Fibroblast of peridontal ligament (primary cell): ENCODE data around the gene ABCB1.
A peak's percentile ranks its signal among the peaks of the same experiment; 100 is the strongest.

ENCODE experiments used
- DNase-seq: peaks from one replicate; pipeline ENCODE4 v3.0.0-alpha.2; 2010; ENCODE audit errors: extremely low read depth

Gene ABCB1

GRCh38 chr7:87513735-87514335 is 86.8 kb downstream of the ABCB1 start:
- no peak for DNase-seq

GRCh38 chr7:87512906-87513305 is 87.8 kb downstream of the ABCB1 start:
- DNase-seq: peak; percentile 16

DNA sequence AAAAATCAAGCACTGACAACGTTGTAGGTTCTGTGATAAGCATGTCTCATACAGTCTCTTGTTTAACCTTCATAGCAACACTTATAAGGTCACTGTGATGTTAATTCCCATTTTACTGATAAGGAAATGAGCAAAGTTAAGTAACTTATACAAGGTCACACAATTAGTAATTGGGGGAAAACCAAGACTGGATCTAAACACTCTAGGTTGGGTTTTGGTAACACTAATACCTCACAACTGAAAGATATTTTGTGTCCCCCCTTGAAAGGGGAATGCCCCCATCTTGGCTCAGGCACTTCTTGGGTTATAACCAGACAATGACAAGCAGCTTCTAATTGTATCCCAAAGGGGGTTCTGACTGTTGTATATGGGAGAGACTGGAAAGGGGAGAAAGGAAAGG is 89.2 kb downstream of the ABCB1 start:
- no peak for DNase-seq

DNA sequence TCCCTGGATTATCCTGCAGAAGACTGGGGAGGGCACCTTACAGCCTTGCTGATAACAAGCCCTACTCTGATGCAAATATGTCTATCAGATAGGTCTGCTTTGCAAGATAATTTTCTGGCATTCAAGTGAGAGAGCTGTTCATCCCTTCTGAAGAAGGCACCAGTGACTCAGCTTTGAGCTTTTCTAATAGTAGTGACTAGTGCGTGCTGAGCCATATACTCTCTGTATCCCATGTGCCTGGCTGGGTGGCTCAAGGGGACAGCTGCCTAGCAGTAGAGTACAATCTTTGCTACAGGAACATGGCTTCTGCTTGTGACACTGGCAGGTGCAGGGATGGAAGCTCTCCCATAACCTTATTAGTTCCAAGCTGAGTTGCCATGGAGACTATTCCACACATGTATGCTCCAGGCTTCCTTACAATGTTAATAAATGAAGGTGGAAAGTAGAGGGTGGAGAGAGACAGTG is 90.2 kb downstream of the ABCB1 start:
- DNase-seq: no peak

DNA sequence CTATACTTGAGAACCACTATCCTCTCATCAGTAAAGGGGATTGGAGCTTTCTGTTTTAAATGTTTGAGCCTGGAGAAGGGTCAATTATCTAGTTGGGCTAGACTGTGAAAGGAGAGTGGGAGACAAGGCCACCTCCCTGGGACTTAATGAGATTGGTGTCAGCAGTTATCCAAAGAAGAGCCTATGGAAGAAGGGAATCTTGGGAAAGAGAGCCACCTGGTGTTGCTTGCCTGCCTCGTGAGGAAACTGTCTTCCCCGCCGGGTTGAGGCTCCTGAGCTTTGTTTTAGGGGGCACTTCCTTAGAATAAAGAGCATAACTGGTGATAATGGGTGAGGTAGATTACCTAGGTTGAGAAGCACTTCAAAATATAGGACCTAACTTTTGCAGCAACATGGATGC is 93.2 kb downstream of the ABCB1 start:
- no peak for DNase-seq

DNA sequence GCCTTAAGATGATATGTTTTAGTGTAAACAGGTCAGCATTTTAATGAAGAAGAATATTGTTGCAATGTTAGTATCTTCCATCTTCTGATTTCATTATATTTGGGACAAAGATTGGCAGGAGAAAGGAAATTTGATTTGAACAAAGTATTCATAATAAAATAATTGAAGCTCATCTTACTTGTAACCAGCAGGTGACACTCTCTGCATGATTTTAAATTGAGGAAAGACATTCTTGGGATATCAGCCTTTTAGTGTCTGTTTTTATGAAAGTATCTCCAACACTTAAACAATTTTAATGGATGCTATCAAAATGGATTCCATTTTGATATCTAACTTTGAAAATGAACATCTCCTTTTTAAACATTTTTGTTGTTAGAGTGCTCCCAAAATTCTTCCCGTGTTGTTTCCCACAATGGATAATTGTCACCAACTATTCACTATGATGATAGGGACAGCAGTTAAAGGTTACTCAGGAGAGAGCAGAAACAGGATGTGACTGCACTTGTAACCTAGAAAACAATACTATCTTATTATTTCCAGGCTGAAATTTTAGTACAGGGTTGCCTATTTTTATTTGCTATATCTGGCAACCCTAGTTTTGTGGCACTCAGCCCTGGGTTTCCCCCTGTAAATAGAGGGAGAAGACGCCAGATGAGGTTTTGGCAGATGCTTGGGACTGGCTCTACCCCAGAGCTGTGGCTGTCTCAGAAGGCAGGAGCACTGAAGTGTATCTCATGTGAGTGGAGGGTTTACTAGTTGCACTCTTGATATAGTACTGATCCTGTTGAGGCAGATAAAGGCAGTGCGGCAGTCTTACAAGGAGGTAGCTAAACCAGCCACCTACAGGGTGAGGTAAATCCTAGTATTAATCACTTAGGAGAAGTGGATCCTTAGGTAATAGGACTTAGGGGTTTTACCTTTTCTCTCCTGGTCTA is 94.2 kb downstream of the ABCB1 start:
- DNase-seq: peak; percentile 63

DNA sequence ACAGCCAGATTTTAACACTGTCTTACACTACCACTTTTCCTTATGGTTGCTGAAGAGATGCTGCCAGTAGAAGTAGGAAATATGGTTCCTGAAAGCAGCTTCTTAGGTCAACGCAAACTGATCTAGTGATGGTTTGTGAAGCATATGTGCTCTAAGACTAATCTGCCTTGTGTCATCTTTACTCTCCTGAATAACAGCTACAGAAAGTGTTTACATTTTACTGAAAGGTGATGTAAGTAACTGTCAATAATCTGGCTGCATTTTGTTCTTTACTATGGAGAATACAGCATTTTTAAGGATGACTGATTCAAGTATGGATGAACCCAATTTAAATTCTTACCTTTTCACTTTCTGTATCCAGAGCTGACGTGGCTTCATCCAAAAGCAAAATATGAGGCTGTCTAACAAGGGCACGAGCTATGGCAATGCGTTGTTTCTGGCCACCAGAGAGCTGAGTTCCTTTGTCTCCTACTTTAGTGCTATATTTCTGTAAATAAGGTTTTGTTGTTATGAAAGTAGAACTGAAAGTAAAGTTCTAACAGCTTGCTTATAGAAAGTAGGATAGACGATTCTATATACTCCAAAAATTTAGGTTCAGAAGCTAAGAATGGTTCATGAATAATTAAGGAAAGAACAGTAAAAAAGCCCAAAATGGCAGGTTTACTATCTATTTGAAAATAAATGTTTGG is 95.0 kb downstream of the ABCB1 start:
- no peak for DNase-seq

DNA sequence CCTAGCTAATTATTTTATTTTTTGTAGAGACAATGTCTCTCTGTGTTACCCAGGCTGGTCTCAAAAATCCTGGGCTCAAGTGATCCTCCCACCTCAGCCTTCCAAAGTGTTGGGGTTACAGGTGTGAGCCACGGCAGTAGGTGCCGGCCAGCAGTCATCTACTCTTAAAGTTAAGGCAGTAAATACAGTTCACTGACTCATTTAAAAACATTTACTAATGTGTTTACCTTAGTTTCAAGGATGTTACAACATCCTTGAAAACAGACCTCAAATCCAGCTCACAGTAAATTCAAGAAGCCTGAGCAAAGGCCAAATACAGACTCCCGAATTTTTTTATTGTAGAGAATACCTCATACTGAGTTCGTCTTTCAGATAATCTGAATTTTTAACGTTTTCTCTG is 95.6 kb downstream of the ABCB1 start:
- DNase-seq: peak; percentile 9

- no peak for DNase-seq
Observed at GRCh38 chr7:87499494-87499893, 101.2 kb downstream of the ABCB1 start.

DNA sequence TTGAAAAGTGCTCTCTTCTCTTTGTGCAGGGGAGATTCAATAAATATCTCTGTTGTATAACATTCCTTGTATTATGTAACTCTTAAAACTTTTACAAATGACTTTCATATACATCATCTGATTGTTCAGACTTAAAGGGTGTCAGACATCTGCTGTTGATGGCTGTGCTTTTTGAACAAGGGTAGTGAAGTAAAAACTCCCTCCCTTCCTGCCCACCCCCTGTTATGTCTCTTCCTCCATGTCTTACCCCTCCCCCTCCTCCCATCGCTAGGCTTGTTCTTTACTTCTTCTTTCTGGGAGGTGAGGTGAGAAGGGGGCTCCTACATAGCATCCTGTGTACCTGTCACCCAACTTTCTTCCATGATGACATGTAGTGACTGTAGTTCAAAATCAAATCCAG is 101.8 kb downstream of the ABCB1 start:
- DNase-seq: no peak

- DNase-seq: no peak
Observed at GRCh38 chr7:87497482-87497881, 103.2 kb downstream of the ABCB1 start.

GRCh38 chr7:87495366-87495765 is 105.3 kb downstream of the ABCB1 start:
- no peak for DNase-seq

- no peak for DNase-seq
Observed at GRCh38 chr7:87494454-87494853, 106.2 kb downstream of the ABCB1 start.

- DNase-seq: no peak
Observed at GRCh38 chr7:87483131-87483530, 117.6 kb downstream of the ABCB1 start.

GRCh38 chr7:87482115-87482514 is 118.6 kb downstream of the ABCB1 start:
- DNase-seq: no peak

- DNase-seq: peak; percentile 8
Observed at GRCh38 chr7:87480386-87480785, 120.3 kb downstream of the ABCB1 start.

- no peak for DNase-seq
Observed at GRCh38 chr7:87479951-87480350, 120.7 kb downstream of the ABCB1 start.

DNA sequence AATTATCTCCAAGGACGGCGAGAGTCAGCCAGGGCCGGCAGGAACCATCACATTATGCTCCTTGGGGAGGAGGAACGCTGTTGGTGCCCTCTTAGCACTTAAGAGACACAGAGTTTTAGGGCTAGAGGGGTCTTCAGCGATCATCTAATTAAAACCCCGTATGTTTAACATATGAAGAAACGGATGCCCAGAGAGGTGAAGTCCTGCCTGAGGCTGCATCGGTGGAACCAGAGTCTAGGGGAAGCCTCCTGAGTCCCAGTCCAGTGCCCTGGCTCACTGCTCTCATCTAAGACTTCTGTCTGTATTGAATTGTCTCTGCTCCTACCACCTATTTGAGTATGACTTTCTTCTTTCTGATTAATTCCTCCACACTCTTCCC is 124.5 kb downstream of the ABCB1 start:
- DNase-seq: no peak

DNA sequence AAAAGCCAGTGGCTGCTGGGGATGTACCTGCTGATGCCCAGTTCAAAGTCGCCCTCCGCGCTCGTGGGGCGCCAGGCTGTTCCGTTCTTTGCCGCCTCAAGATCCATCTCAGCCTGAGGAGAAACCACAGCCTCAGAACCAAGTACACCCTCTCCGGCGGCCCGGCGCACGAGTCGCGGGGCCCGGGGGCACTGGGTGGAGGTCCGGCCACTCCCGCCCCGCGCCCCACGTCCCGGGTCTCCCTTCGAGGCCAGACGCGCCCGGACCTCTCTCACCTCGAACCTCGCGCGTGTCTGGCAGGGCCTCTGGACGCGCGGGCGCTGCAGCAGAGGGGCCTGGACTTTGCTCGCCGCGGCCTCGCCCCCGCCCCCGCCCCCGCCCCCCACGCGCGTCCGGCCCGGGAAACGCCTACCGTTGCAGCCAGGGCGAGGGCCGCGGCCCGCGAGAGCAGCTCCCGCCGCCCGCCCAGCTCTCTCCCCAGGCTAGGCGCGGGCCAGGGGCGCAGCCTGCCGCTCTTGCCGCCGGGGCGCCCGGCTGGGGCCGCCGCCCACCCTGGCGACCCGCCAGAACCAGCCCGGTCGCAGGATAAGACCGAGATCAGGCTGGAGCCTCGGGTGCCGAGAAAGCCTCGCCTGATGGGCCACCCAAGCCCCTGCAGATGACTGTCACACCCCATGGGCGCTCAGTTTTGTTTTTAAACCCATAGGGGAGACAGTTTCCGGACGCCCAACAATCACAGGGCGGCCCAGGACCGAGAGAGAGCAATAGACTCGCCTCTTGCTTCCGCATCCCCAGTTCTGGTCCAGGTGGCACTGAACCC is 125.1 kb downstream of the ABCB1 start, which contains the start of gene ABCB4:
Gene ABCB4, minus strand, starts transcription at position 322 of the 820 bp plus-strand sequence. Its CDS starts 215 bp downstream, at position 107.
- DNase-seq: no peak

DNA sequence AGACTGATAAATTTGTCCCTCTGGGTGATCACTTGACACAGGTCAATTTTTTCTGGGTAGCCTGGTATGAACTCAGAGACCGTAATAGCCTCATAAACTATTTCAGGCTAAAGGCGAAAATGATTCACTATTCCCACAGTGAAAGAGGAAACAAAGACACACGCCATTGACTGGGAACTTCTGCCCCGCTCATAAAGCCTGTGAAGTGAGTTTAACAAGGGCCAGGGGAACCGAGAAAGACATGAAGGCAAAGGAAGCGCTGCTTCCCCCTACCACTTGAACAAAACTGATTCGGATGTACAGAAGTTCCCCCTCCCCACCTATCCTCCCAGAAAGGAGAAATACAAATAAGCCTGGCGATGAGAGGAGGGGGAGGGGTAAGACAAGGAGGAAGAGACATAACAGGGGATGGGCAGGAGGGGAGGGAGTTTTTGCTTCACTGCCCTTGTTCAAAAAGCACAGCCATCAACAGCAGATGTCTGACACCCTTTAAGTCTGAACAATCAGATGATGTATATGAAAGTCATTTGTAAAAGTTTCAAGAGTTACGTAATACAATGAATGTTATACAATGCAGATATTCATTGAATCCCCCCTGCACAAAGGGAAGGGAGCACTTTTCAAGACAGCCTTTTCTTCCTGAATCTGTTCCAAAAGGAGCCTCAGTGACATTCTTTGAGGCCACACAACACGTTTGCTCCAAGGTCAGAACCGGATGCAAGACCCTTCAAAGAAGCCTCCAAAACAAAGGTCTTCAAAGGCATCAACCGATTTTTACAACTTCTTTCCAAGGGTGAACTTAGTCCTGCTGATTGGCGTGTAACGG is 125.9 kb downstream of the ABCB1 start:
- peak; percentile 25 for DNase-seq

- peak; percentile 47 for DNase-seq
Observed at GRCh38 chr7:87473986-87474385, 126.7 kb downstream of the ABCB1 start.
